GM12878 (cell line): ENCODE measurements around the gene PFKL. TPM values are rescaled to one million over a fixed set of nuclear protein-coding genes. Genes with fewer than 3 reads are reported as not detected.

Experiments used
- ATAC-seq: fragments of 200-7000 bp; cut with Tn5 transposase; 3 replicates; pipeline ENCODE4 v1.9.1; 2020; ENCODE audit warnings: mild to moderate bottlenecking, moderate library complexity
- BruUV-seq: library from RNA; stranded (reverse); fragments of 400-500 nt; replicated peaks from 2 replicates; lab custom pipeline; 2021; lab: Mats Ljungman, UMichigan
- CTCF ChIA-PET: fragments of 300-600 bp; sonication (Branson Sonifier 250); formaldehyde crosslinking; extraction: SDS; loops from one replicate; lab custom pipeline; 2021; ENCODE audit warnings: inconsistent platforms; lab: Yijun Ruan, JAX
- POLR2A ChIA-PET: fragments of 350-600 bp; formaldehyde crosslinking; extraction: SDS; loops from one replicate; lab custom pipeline; 2021; ENCODE audit warnings: inconsistent platforms; lab: Charles Lee
- RAD21 ChIA-PET: fragments of 300-600 bp; sonication (Branson Sonifier 250); formaldehyde crosslinking; loops from one replicate; lab custom pipeline; 2023; ENCODE audit warnings: antibody characterized with exemption; ENCODE audit not compliant: unreplicated experiment; lab: Charles Lee
- SMC1A ChIA-PET: fragments of 300-600 bp; sonication (Branson Sonifier 250); formaldehyde crosslinking; loops from one replicate; lab custom pipeline; 2023; ENCODE audit not compliant: unreplicated experiment, uncharacterized antibody; lab: Charles Lee
- DNase-seq: peaks from one replicate; pipeline ENCODE4 v3.0.0-alpha.2; 2011; ENCODE audit warnings: low read depth, low spot score
- FAIRE-seq: peaks from 3 replicates; lab custom pipeline; 2011; peaks lifted over from hg19 to GRCh38; lab: Jason Lieb, UNC
- H2AFZ ChIP-seq: 2 replicates; pipeline ENCODE4 v1.6.0; 2011; ENCODE audit warnings: low read depth, low read length, control low read depth; ENCODE audit not compliant: control insufficient read depth
- H3K27ac ChIP-seq: 2 replicates; pipeline ENCODE4 v1.5.1; 2011; ENCODE audit warnings: control low read depth; ENCODE audit not compliant: control insufficient read depth, insufficient read depth
- H3K27me3 ChIP-seq, 2 experiments: replicated peaks in 1 of 2; 2 replicates each; pipeline versions ENCODE4 v1.6.0 to v1.6.1; 2011; ENCODE audit warnings: low read length in 1 of 2; ENCODE audit not compliant: control insufficient read depth in 2 of 2, insufficient read depth in 2 of 2
- H3K36me3 ChIP-seq, 2 experiments: 2 replicates each; pipeline ENCODE4 v1.5.1; 2011; ENCODE audit warnings: low read length in 1 of 2; ENCODE audit not compliant: control insufficient read depth in 2 of 2, insufficient read depth in 2 of 2
- H3K4me1 ChIP-seq: 2 replicates; pipeline ENCODE4 v1.6.1; 2011; ENCODE audit warnings: mild to moderate bottlenecking, low read length, moderate library complexity, mixed read lengths; ENCODE audit not compliant: control insufficient read depth, insufficient read depth
- H3K4me2 ChIP-seq: 2 replicates; pipeline ENCODE4 v1.6.0; 2011; ENCODE audit warnings: control low read depth; ENCODE audit not compliant: control insufficient read depth, insufficient read depth
- H3K4me3 ChIP-seq: fragments of 200-600 bp; sonication (generic); 2 replicates; pipeline ENCODE4 v1.5.1; 2016
- H3K79me2 ChIP-seq: 2 replicates; pipeline ENCODE4 v1.6.0; 2011; ENCODE audit warnings: low read length; ENCODE audit not compliant: control insufficient read depth, insufficient read depth
- H3K9ac ChIP-seq: 2 replicates; pipeline ENCODE4 v1.8.0; 2011; ENCODE audit warnings: low read length, control low read depth, mixed read lengths; ENCODE audit not compliant: control insufficient read depth, insufficient read depth
- H3K9me3 ChIP-seq: replicated peaks from 3 replicates; pipeline ENCODE4 v1.5.1; 2011; ENCODE audit warnings: mild to moderate bottlenecking, low read length; ENCODE audit not compliant: control insufficient read depth, insufficient read depth
- H4K20me1 ChIP-seq: 2 replicates; pipeline ENCODE4 v1.6.0; 2011; ENCODE audit not compliant: control insufficient read depth, insufficient read depth
- ATF2 ChIP-seq: IDR thresholded peaks from 2 replicates; pipeline ENCODE4 v1.6.1; 2012; ENCODE audit warnings: low read length, inconsistent platforms
- ATF3 ChIP-seq: IDR thresholded peaks from 2 replicates; pipeline ENCODE4 v1.6.1; 2011; ENCODE audit warnings: low read depth, mild to moderate bottlenecking, low read length, moderate library complexity, borderline replicate concordance; ENCODE audit errors: extremely low read depth
- CBX3 ChIP-seq: fragments of 200-600 bp; sonication (generic); IDR thresholded peaks from 2 replicates; pipeline ENCODE4 v1.6.1; 2016; ENCODE audit warnings: low read depth, borderline replicate concordance
- CTCF ChIP-seq, 3 experiments: IDR thresholded peaks in 2 of 3; conservative IDR thresholded peaks in 1 of 3; 2 replicates each; pipeline ENCODE4 v1.5.1; 2011; ENCODE audit warnings: low read depth in 3 of 3, low read length in 3 of 3, mild to moderate bottlenecking in 3 of 3, control low read depth in 2 of 3, moderate library complexity in 2 of 3, inconsistent platforms in 1 of 3, mixed read lengths in 1 of 3; ENCODE audit not compliant: control insufficient read depth in 2 of 3, insufficient read depth in 1 of 3; ENCODE audit errors: extremely low read depth in 1 of 3
- DPF2 ChIP-seq: fragments of 450-650 bp; IDR thresholded peaks from 2 replicates; pipeline ENCODE4 v1.6.1; 2017; ENCODE audit warnings: mild to moderate bottlenecking
- EZH2 ChIP-seq: IDR thresholded peaks from 2 replicates; pipeline ENCODE4 v1.6.1; 2012; ENCODE audit warnings: low read depth, mild to moderate bottlenecking, control low read depth, inconsistent platforms, low read length, borderline replicate concordance; ENCODE audit not compliant: control insufficient read depth
- IKZF1 ChIP-seq: fragments of 450-650 bp; conservative IDR thresholded peaks from 2 replicates; pipeline ENCODE4 v1.6.1; 2017; ENCODE audit warnings: antibody characterized with exemption, mild to moderate bottlenecking
- IRF3 ChIP-seq: fragments of 450-650 bp; IDR thresholded peaks from 2 replicates; pipeline ENCODE4 v1.6.1; 2014; ENCODE audit warnings: mild to moderate bottlenecking
- KAT2A ChIP-seq: conservative IDR thresholded peaks from 2 replicates; pipeline ENCODE4 v1.6.1; 2011; ENCODE audit warnings: low read depth, low read length; ENCODE audit not compliant: control insufficient read depth
- NRF1 ChIP-seq: conservative IDR thresholded peaks from 2 replicates; pipeline ENCODE4 v1.6.1; 2011; ENCODE audit warnings: mild to moderate bottlenecking, low read depth, low read length, improper control_type of control experiment
- PAX5 ChIP-seq: IDR thresholded peaks from 2 replicates; pipeline ENCODE4 v1.6.1; 2011; ENCODE audit warnings: low read depth, low read length, borderline replicate concordance
- POU2F2 ChIP-seq: IDR thresholded peaks from 3 replicates; pipeline ENCODE4 v1.6.1; 2011; ENCODE audit warnings: low read depth, mild to moderate bottlenecking, low read length, borderline replicate concordance
- RAD21 ChIP-seq: IDR thresholded peaks from 2 replicates; pipeline ENCODE4 v1.6.1; 2011; ENCODE audit warnings: mild to moderate bottlenecking, low read depth, low read length, moderate library complexity; ENCODE audit not compliant: insufficient read depth
- RAD51 ChIP-seq: fragments of 450-650 bp; IDR thresholded peaks from 2 replicates; pipeline ENCODE4 v1.6.1; 2016; ENCODE audit warnings: moderate library complexity, mild to moderate bottlenecking, inconsistent platforms
- SMAD1 ChIP-seq: fragments of 450-650 bp; IDR thresholded peaks from 2 replicates; pipeline ENCODE4 v1.6.1; 2018; ENCODE audit warnings: mild to moderate bottlenecking, low read depth; ENCODE audit not compliant: partially characterized antibody
- ZBTB40 ChIP-seq: fragments of 450-650 bp; IDR thresholded peaks from 2 replicates; pipeline ENCODE4 v1.6.1; 2016; ENCODE audit warnings: mild to moderate bottlenecking, moderate library complexity, borderline replicate concordance
- WGBS: methylation state at CpG from one replicate; pipeline ENCODE4 v1.1.6; 2016; ENCODE audit warnings: low lambda C conversion rate; ENCODE audit not compliant: insufficient replicate concordance, insufficient coverage; ENCODE audit errors: missing lambda C conversion rate; 5-methylcytosine and 5-hydroxymethylcytosine counted together
- in situ Hi-C: fragments of 300-500 bp; cut with MboI; formaldehyde crosslinking; loops from 9 replicates; pipeline ENCODE4 v1.14.3; 2018; ENCODE audit warnings: mixed read lengths
- intact Hi-C: fragments of 100-400 bp; cut with micrococcal nuclease; formaldehyde crosslinking; loops from one replicate; pipeline ENCODE4 v1.14.2; 2022; ENCODE audit not compliant: unreplicated experiment
- polyA plus RNA-seq, 11 experiments: library from polyadenylated mRNA; depleted of rRNA in 4 of 11; unstranded in 6 of 11; stranded (reverse) in 5 of 11; fragments of >200 nt; fragmentation: Nextera tagmentation in 4 of 11; fragmentation: Illumina TruSeq in 1 of 11; extraction: Ambion mirVana in 4 of 11; extraction: Trizol in 1 of 11; gene quantifications; 1 replicate in 1 of 11; 2 replicates in 10 of 11; pipeline versions ENCODE4 v1.2.1 to v1.2.3, GENCODE V29; 2011 to 2016; ENCODE audit warnings: inconsistent platforms in 2 of 11, missing spikeins in 2 of 11, low read depth in 1 of 11
- total RNA-seq, 4 experiments: library from RNA; depleted of rRNA in 3 of 4; stranded (reverse); fragments of >200 nt in 3 of 4; fragmentation: Illumina TruSeq in 1 of 4; extraction: Trizol in 1 of 4; gene quantifications; 2 replicates each; pipeline versions ENCODE4 v1.2.1 to v1.2.3, GENCODE V29; 2013 to 2021

Gene PFKL
- total and polyA plus RNA-seq, 10 of the 15 experiments (the other 5 are each of a cell fraction or from before 2014, with no cell fraction given): 1.2 to 192 (median 112) TPM

- DNase-seq: no peak
- intact Hi-C loops: no loop called here
- no peak overlapping the region for H3K27ac ChIP-seq
- H3K9me3 ChIP-seq: no peaks in the 10 kb centered on the region
- no peak for FAIRE-seq
- no peaks in the 10 kb centered on the region for H3K27me3 ChIP-seq
- SMC1A ChIA-PET: no interaction called here
- no peaks in the 10 kb centered on the region for H3K36me3 ChIP-seq
- BruUV-seq: no TSS peak
- H2AFZ ChIP-seq: no peak overlapping the region
- no peaks in the 10 kb centered on the region for H4K20me1 ChIP-seq
- RAD21 ChIA-PET: interaction anchor here (3.0 kb wide), 1 partner anchor 28 kb away, joined by 27 read pairs; no protein-coding TSS in a partner anchor
- no peak overlapping the region for H3K4me3 ChIP-seq
- 52% methylated on average over 8 of the region's 8 CpGs for WGBS
- POLR2A ChIA-PET: no interaction called here
- H3K9ac ChIP-seq: no peak overlapping the region
- H3K79me2 ChIP-seq: no peaks in the 10 kb centered on the region
- CTCF ChIA-PET: interaction anchor here (2.0 to 3.2 kb wide), 3 partner anchors 10 to 35 kb away, joined by 9 to 15 read pairs (median 9); no protein-coding TSS in a partner anchor
- H3K4me2 ChIP-seq: no peak overlapping the region
- H3K4me1 ChIP-seq: no peaks in the 10 kb centered on the region
- no peak for ATAC-seq
- in situ Hi-C loops: no loop called here
- TF ChIP-seq RAD51 (no peak), ATF3 (no peak), ATF2 (no peak), SMAD1 (no peak), POU2F2 (no peak), ZBTB40 (no peak), EZH2 (no peak), RAD21 (no peak), DPF2 (no peak), IKZF1 (no peak), KAT2A (no peak), IRF3 (no peak), CBX3 (no peak), NRF1 (no peak), PAX5 (no peak), CTCF (IDR thresholded peaks at IDR 0.05 in 2 of 3, conservative IDR thresholded peaks at IDR 0.05 in 1 of 3; ENCODE audit: control insufficient read depth in 2 of 3, extremely low read depth in 1 of 3, insufficient read depth in 1 of 3, low read depth in 3 of 3, low read length in 3 of 3) (no peak)
Measured at GRCh38 chr21:44269090-44269489, 30.8 kb upstream of the PFKL start.
